ENCODE data around the gene HEBP2. TPM values are rescaled to one million over a fixed set of nuclear protein-coding genes. Genes with fewer than 3 reads are reported as not detected.

The HEBP2 gene
- total and polyA plus RNA-seq, 7 donors = 19.6 to 133 (median 83.9) TPM

DNA sequence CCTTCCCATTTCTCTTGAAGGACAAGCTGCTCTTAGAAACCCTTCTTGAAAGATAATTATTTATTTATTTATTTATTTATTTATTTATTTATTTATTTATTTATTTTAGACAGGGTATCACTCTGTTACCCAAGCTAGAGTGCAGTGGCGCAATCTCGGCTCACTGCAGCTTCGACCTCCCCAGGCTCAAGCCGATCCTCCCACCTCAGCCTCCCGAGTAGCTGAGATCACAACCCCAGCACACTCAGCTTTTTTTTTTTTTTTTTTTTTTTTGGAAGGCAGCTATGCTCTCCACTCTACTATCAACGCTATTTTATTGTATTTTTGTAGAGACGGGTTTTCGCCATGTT lies 1.2 kb upstream of the HEBP2 start:
- H3K4me3 ChIP-seq = peak overlapping the region; percentile 97
- peak overlapping the region; percentile 92 for H3K27ac ChIP-seq
- DNase-seq (no peak), ATAC-seq (no peak)
- H3K27me3 ChIP-seq (ENCODE audit: insufficient read depth in 3 of 3, low read length in 2 of 3) = no peaks in the 10 kb centered on the region
- H3K4me1 ChIP-seq = peaks cover 9% of the 10 kb centered on the region
- 87 to 91% (median 89%) methylated on average over 8 of the region's 8 CpGs for WGBS, 3 donors
- peaks cover 10 to 25% of the 10 kb centered on the region in 2 donors for H3K36me3 ChIP-seq (ENCODE audit: insufficient read depth in 1 of 2, low read depth in 1 of 2)
- TF ChIP-seq, protein P1, sequence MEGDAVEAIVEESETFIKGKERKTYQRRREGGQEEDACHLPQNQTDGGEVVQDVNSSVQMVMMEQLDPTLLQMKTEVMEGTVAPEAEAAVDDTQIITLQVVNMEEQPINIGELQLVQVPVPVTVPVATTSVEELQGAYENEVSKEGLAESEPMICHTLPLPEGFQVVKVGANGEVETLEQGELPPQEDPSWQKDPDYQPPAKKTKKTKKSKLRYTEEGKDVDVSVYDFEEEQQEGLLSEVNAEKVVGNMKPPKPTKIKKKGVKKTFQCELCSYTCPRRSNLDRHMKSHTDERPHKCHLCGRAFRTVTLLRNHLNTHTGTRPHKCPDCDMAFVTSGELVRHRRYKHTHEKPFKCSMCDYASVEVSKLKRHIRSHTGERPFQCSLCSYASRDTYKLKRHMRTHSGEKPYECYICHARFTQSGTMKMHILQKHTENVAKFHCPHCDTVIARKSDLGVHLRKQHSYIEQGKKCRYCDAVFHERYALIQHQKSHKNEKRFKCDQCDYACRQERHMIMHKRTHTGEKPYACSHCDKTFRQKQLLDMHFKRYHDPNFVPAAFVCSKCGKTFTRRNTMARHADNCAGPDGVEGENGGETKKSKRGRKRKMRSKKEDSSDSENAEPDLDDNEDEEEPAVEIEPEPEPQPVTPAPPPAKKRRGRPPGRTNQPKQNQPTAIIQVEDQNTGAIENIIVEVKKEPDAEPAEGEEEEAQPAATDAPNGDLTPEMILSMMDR (IDR thresholded peaks at IDR 0.05) = no peak
- H3K9me3 ChIP-seq = no peaks in the 10 kb centered on the region
- intact Hi-C loops (cut with DNase I) = loop anchor here in 1 of 2 donors (10.0 kb wide), 1 partner anchor 288 kb away; no protein-coding TSS in a partner anchor

DNA sequence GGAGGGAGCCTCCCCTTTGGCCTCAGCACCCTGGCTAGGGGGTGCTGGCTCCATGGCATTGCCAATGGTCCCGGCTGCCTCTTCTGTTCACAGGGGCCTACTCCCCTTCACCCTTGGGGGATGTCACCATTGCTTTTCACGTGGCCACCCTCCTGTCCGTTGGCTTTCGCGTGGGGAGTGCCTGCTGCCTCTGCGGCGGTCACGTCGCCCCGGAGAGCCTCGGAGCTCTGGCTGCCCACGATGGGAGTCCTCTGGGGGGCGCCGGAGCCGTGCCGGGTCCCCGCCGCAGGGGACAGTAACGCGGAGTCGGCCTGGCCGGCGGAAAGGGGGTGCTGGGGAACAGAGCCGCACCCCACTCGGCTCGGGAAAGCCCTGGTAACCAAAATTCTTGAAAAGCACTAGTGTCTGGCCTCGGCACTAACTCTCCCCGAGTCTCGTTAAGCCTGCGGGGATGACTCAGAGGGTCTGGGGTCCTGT lies 661 bp upstream of the HEBP2 start:
- intact Hi-C loops (cut with DNase I) = loop anchor here in 1 of 2 donors (10.0 kb wide), 1 partner anchor 289 kb away; no protein-coding TSS in a partner anchor
- peak overlapping the region; percentile 97 for H3K4me3 ChIP-seq
- WGBS, 3 donors = 0 to 1% (median 1%) methylated on average over 30 of the region's 30 CpGs

DNA sequence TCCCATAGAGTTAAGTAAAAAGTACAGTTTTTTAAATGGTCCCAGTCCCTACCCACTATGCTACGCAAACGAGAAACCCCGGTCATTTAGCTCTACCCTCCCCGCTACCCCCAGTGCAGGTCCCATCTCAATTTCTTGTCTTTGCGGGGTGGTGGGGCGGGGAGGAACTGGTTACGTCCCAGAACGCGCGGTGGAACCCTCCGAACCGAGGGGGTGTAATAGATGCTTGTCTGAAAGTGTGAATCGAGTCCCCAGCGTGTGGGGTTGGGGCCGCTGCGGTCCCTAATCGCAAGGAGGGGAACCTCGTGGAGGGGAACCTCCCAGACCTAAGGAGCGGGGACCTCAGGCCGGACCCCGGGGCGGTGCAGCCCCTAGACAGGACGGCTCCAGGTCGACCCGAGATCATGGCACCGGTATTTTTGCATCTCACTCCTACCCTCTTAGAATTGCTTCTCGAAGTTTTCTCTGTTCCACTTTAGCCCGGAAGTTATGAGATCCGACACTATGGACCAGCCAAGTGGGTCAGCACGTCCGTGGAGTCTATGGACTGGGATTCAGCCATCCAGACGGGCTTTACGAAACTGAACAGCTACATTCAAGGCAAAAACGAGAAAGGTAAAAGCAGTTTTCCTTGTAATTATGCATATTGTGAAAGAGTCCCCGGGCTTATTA lies 779 bp downstream of the HEBP2 start:
- Histone ChIP-seq H3K4me3 (peak overlapping the region; percentile 97), H3K27ac (peak overlapping the region; percentile 92), H3K4me1 (peaks cover 9% of the 10 kb centered on the region), H3K27me3 (ENCODE audit: insufficient read depth in 3 of 3, low read length in 2 of 3) (no peaks in the 10 kb centered on the region), H3K36me3 (ENCODE audit: insufficient read depth in 1 of 2, low read depth in 1 of 2) (peaks cover 16 to 45% of the 10 kb centered on the region in 2 donors), H3K9me3 (no peaks in the 10 kb centered on the region)
- peak; percentile 30 to 55 for DNase-seq
- TF ChIP-seq, protein P1 (IDR thresholded peaks at IDR 0.05) = no peak
- peak in 2 of 4 donors; percentile 21 to 27 for ATAC-seq
- intact Hi-C loops (cut with DNase I) = loop anchor here (2.0 to 10.0 kb wide), 2 partner anchors 290 kb away; no protein-coding TSS in a partner anchor
- 4 to 10% (median 5%) methylated on average over 35 of the region's 35 CpGs for WGBS, 3 donors

More for the DNA sequence above, 661 bp upstream of the HEBP2 start:
- Histone ChIP-seq H3K36me3 (ENCODE audit: insufficient read depth in 1 of 2, low read depth in 1 of 2) (peaks cover 11 to 30% of the 10 kb centered on the region in 2 donors), H3K27ac (peak overlapping the region; percentile 92), H3K27me3 (ENCODE audit: insufficient read depth in 3 of 3, low read length in 2 of 3) (no peaks in the 10 kb centered on the region), H3K4me1 (peaks cover 9% of the 10 kb centered on the region), H3K9me3 (no peaks in the 10 kb centered on the region)
- ATAC-seq (peak; percentile 31 to 65 (median 46)), DNase-seq (peak; percentile 57 to 74)
- TF ChIP-seq, protein P1 (IDR thresholded peaks at IDR 0.05) = peak; percentile 26

DNA sequence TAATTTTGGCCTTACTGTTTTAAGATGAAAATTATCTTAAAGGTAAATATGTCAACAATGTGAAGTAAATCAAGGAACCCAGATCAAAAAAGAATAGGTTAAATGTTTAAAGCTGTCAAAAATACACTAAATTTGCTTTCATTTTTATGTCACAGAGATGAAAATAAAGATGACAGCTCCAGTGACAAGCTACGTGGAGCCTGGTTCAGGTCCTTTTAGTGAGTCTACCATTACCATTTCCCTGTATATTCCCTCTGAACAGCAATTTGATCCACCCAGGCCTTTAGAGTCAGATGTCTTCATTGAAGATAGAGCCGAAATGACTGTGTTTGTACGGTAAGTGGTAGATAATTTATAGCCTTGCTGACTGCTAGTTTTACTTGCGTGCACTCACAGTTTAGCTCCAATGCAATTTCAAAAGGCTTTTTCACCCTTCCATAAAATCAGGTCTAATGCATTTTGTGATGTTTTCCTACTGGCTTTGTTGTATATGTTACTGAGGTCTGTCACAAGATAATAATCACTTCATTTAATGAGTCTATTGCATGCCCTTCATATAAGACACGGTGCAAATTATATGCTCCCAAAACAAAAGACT lies 1.9 kb downstream of the HEBP2 start:
- peaks cover 9% of the 10 kb centered on the region for H3K4me1 ChIP-seq
- peak overlapping the region; percentile 97 for H3K4me3 ChIP-seq
- 52 to 72% (median 53%) methylated on average over 5 of the region's 5 CpGs for WGBS, 3 donors
- ATAC-seq (no peak), DNase-seq (no peak)
- peak overlapping the region; percentile 92 for H3K27ac ChIP-seq
- TF ChIP-seq, protein P1 (IDR thresholded peaks at IDR 0.05) = no peak
- no peaks in the 10 kb centered on the region for H3K9me3 ChIP-seq
- peaks cover 16 to 56% of the 10 kb centered on the region in 2 donors for H3K36me3 ChIP-seq (ENCODE audit: insufficient read depth in 1 of 2, low read depth in 1 of 2)
- intact Hi-C loops (cut with DNase I) = loop anchor here (2.0 to 10.0 kb wide), 2 partner anchors 291 kb away; no protein-coding TSS in a partner anchor
- no peaks in the 10 kb centered on the region for H3K27me3 ChIP-seq (ENCODE audit: insufficient read depth in 3 of 3, low read length in 2 of 3)

Measured in psoas muscle (tissue), 8 donors.